Measurements from ENCODE around the gene VTCN1. TPM values are rescaled to one million over a fixed set of nuclear protein-coding genes. Genes with fewer than 3 reads are reported as not detected.

Gene VTCN1
- total RNA-seq, 4 donors from 2014 or later: not detected

DNA sequence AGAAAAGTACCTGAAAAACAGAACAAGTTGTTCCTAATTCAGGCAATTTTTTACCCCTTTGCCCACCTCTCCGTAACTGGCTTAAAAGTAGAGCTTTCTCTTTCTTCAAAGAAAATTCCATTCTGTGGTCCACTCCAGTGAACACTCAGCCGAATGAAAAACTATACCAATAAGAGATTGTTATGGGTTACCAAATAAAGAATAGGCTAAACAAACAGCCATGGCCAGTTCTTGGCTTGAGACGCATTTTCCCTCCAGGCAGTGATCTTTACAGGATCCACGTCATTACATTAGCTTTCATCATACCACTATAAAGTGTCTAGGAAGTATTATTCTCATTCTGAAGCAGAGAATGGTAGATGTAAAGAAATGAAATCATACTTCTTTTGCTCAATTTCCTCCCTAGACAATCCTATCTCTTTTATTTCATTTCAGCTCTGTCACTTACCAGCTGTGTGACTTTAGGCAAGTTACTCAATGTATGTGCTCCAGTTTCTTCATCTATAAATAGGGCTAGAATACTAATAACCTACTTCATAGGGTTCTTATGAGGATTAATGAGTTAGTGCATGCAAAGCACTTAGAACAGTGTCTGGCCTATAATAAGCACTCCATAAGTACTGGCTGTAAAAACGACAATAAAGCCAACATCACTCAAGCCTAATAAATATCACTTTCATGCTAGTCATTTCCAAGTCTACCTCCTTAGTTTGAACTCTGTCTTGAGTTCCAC, 62.7 kb downstream of the VTCN1 start:
- peaks cover 5 to 12% of the 10 kb centered on the region in 2 donors for H3K4me1 ChIP-seq
- no peak overlapping the region for H3K4me3 ChIP-seq (replicated peaks in 1 of 3)
- H3K36me3 ChIP-seq: no peaks in the 10 kb centered on the region
- H3K27me3 ChIP-seq: no peaks in the 10 kb centered on the region
- 36 to 41% methylated on average over 5 of the region's 5 CpGs for WGBS, 2 donors
- intact Hi-C loops (cut with DNase I): loop anchor here (10.0 kb wide), 1 partner anchor 127 kb away; no protein-coding TSS in a partner anchor
- no peaks in the 10 kb centered on the region for H3K9me3 ChIP-seq
- TF ChIP-seq, protein P1, sequence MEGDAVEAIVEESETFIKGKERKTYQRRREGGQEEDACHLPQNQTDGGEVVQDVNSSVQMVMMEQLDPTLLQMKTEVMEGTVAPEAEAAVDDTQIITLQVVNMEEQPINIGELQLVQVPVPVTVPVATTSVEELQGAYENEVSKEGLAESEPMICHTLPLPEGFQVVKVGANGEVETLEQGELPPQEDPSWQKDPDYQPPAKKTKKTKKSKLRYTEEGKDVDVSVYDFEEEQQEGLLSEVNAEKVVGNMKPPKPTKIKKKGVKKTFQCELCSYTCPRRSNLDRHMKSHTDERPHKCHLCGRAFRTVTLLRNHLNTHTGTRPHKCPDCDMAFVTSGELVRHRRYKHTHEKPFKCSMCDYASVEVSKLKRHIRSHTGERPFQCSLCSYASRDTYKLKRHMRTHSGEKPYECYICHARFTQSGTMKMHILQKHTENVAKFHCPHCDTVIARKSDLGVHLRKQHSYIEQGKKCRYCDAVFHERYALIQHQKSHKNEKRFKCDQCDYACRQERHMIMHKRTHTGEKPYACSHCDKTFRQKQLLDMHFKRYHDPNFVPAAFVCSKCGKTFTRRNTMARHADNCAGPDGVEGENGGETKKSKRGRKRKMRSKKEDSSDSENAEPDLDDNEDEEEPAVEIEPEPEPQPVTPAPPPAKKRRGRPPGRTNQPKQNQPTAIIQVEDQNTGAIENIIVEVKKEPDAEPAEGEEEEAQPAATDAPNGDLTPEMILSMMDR (IDR thresholded peaks at IDR 0.05): no peak
- no peak for TF ChIP-seq POLR2A (IDR thresholded peaks at IDR 0.05)
- H3K27ac ChIP-seq: peak overlapping the region; percentile 41 to 64 (median 57)
- peak; percentile 10 to 20 for DNase-seq

DNA sequence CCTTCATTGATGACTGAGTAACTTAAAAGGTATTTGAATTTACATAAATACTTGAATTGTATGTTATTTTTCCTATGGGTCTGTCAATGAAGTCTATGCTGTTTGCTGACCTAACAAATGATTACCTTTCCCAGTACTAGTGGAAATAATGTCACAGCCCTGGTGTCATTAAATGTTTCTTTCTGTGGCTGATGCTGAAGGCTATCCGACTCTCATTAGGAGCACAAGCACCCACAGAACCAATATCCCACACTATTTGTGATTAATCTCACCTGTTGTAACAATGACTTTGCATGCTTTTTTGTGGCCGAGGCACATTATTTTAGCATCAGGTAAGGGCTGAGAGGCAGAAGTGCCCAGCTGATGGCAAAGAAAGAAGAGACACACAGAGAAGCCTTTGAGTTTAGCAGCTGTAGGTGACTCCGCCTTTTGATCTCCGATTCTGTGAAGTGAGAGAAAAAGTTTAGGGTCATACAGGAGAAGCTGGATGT, 63.3 kb downstream of the VTCN1 start:
- peak; percentile 15 to 24 for DNase-seq

DNA sequence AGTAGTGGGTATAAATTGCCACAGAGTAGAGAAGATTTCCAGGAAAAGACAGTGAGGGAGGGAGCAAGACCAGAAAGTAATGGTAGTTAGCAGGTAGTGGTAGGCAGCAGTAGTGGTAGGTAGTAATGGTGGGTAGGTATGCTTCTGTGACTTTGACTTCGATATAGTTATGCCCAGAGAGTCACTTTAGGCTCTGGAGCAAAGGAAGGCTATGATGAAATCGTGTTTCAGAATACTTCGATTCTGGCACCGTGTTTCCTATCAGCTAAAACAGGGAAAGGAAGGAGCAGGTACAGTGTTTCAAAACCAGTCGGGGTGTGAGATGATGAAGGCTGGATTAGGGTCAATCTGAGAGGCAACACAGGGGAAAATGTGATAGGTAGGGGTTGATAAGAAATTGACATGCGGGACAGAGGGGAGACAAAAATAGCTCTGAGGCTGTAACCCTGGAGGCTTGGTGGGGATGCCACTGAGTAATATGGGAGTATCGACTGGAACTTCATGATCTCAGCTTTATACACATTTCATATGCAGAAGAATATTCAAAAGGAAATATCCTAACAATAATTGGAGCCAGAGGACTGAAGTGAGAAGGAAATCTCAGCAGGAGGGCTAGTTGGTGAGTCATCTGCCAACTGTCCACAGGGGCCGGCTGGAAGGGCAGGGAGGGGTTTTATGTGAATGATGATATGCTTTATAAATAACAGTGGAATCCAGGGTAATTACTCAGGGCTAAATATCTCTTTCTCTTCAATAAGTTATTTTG, 64.0 kb downstream of the VTCN1 start:
- Histone ChIP-seq H3K27me3 (no peaks in the 10 kb centered on the region), H3K27ac (peak overlapping the region in 1 of 3 donors; percentile 64), H3K4me1 (peaks cover 5 to 12% of the 10 kb centered on the region in 2 donors), H3K36me3 (no peaks in the 10 kb centered on the region), H3K4me3 (replicated peaks in 1 of 3) (no peak overlapping the region), H3K9me3 (no peaks in the 10 kb centered on the region)
- DNase-seq: peak; percentile 40 to 42
- WGBS, 2 donors: 78 to 85% methylated on average over 8 of the region's 8 CpGs
- intact Hi-C loops (cut with DNase I): loop anchor here (10.0 kb wide), 1 partner anchor 128 kb away; no protein-coding TSS in a partner anchor
- TF ChIP-seq, protein P1 (IDR thresholded peaks at IDR 0.05): no peak
- no peak for TF ChIP-seq POLR2A (IDR thresholded peaks at IDR 0.05)

More for the DNA sequence above, 63.3 kb downstream of the VTCN1 start:
- H3K4me3 ChIP-seq (replicated peaks in 1 of 3): no peak overlapping the region
- no peaks in the 10 kb centered on the region for H3K36me3 ChIP-seq
- H3K9me3 ChIP-seq: no peaks in the 10 kb centered on the region
- 40 to 41% methylated on average over 4 of the region's 4 CpGs for WGBS, 2 donors
- H3K27me3 ChIP-seq: no peaks in the 10 kb centered on the region
- peaks cover 5 to 12% of the 10 kb centered on the region in 2 donors for H3K4me1 ChIP-seq
- H3K27ac ChIP-seq: peak overlapping the region; percentile 41 to 64 (median 57)
- intact Hi-C loops (cut with DNase I): loop anchor here (10.0 kb wide), 1 partner anchor 127 kb away; no protein-coding TSS in a partner anchor
- TF ChIP-seq POLR2A (IDR thresholded peaks at IDR 0.05): no peak
- TF ChIP-seq, protein P1 (IDR thresholded peaks at IDR 0.05): no peak

DNA sequence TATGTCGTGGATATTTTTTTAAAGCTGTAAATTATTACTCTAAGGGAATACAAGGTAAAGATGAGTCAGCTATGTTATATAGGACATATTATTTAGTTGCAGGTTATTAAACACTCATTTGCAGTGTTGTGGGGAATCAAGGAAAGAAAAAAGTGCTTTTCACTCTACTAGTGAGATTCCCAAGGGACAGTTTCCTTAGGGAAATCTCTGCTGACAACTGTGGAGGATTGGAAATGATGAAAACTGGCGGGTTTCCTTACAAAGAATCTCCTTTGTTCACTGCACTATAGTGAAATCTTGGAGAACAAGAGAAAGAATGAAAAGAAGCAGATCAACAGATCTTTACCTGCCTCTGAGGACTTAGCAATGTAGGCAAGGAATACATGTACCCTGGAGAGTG, 64.7 kb downstream of the VTCN1 start:
- no peaks in the 10 kb centered on the region for H3K27me3 ChIP-seq
- H3K27ac ChIP-seq: no peak overlapping the region
- DNase-seq: no peak
- 88 to 90% methylated on average over 2 of the region's 2 CpGs for WGBS, 2 donors
- peaks cover 5 to 12% of the 10 kb centered on the region in 2 donors for H3K4me1 ChIP-seq
- no peak overlapping the region for H3K4me3 ChIP-seq (replicated peaks in 1 of 3)
- TF ChIP-seq, protein P1 (IDR thresholded peaks at IDR 0.05): no peak
- no peak for TF ChIP-seq POLR2A (IDR thresholded peaks at IDR 0.05)
- H3K36me3 ChIP-seq: no peaks in the 10 kb centered on the region
- H3K9me3 ChIP-seq: no peaks in the 10 kb centered on the region
- intact Hi-C loops (cut with DNase I): loop anchor here (10.0 kb wide), 1 partner anchor 129 kb away; no protein-coding TSS in a partner anchor
